A549 (cell line): ENCODE data around the gene PCTP.

Source experiments
- BHLHE40 ChIP-seq: IDR thresholded peaks from 2 replicates; pipeline ENCODE4 v1.6.1; 2012; ENCODE audit warnings: low read depth, low read length, inconsistent platforms
- CBX2 ChIP-seq: fragments of 200-600 bp; sonication (generic); IDR thresholded peaks from 2 replicates; pipeline ENCODE4 v1.6.1; 2016; ENCODE audit warnings: low read depth, mild to moderate bottlenecking, borderline replicate concordance
- CHD2 ChIP-seq: fragments of 150-350 bp; IDR thresholded peaks from 2 replicates; pipeline ENCODE4 v1.6.1; 2014; ENCODE audit warnings: low read length; ENCODE audit not compliant: partially characterized antibody
- CTCF ChIP-seq: fragments of >200 bp; sonication (Bioruptor Twin); formaldehyde crosslinking; IDR thresholded peaks from 3 replicates; pipeline ENCODE4 v1.5.1; 2016
- EP300 ChIP-seq, 2 experiments: fragments of >200 bp; sonication (Bioruptor Twin); formaldehyde crosslinking; IDR thresholded peaks; 2 replicates in 1 of 2; 3 replicates in 1 of 2; pipeline ENCODE4 v1.6.1; 2016 to 2017
- MYC ChIP-seq: IDR thresholded peaks from 2 replicates; pipeline ENCODE4 v1.6.1; 2012; ENCODE audit warnings: mild to moderate bottlenecking, inconsistent platforms, low read length, improper control_type of control experiment, borderline replicate concordance
- POLR2A ChIP-seq: IDR thresholded peaks from 2 replicates; pipeline ENCODE4 v1.6.1; 2012; ENCODE audit warnings: mild to moderate bottlenecking, low read length
- POLR2AphosphoS2 ChIP-seq: conservative IDR thresholded peaks from 2 replicates; pipeline ENCODE4 v1.6.1; 2012; ENCODE audit warnings: low read length, improper control_type of control experiment, inconsistent platforms
- RARB ChIP-seq: fragments of 250-450 bp; sonication (Bioruptor Pico); IDR thresholded peaks from 2 replicates; pipeline ENCODE4 v1.8.0; 2021; ENCODE audit warnings: mild to moderate bottlenecking, moderate library complexity
- SMC3 ChIP-seq: fragments of >200 bp; sonication (Bioruptor Twin); formaldehyde crosslinking; IDR thresholded peaks from 3 replicates; pipeline ENCODE4 v1.6.1; 2018; ENCODE audit warnings: inconsistent platforms
- SREBF2 ChIP-seq: fragments of 450-650 bp; IDR thresholded peaks from 2 replicates; pipeline ENCODE4 v1.6.1; 2014; ENCODE audit warnings: mild to moderate bottlenecking, moderate library complexity
- ZFP36 ChIP-seq: fragments of 450-650 bp; IDR thresholded peaks from 2 replicates; pipeline ENCODE4 v1.6.1; 2014; ENCODE audit warnings: borderline replicate concordance; ENCODE audit not compliant: partially characterized antibody
- TF ChIP-seq, protein P1 (sequence below): IDR thresholded peaks from 2 replicates; pipeline ENCODE4 v1.6.1; 2012
- TF ChIP-seq, protein P2 (sequence below): fragments of 200-600 bp; sonication (generic); IDR thresholded peaks from 2 replicates; pipeline ENCODE4 v1.6.1; 2016; ENCODE audit warnings: antibody characterized with exemption, mild to moderate bottlenecking, moderate library complexity

DNA sequence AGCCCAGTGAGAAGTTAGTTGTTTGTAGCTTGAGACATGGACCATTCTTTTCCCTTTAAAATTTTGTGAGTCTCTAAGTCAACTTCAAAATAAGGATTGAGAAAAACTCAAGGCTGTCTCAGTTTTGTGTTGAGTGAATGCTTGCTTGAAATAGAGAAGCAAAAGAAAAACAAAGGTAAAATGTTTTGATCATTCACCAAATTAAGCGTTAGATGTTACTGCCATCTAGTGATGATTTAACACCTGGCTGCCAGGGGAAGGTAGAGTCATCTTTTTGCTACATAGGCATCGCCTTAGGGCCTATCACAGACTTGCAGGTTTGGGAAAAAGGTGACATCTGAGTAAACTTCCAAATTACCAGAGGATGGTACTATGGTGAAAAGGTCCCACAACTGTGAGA lies 74.4 kb downstream of the PCTP start:
- peak; percentile 42 for TF ChIP-seq CTCF
- TF ChIP-seq SREBF2, result no peak
- no peak for TF ChIP-seq POLR2AphosphoS2
- TF ChIP-seq MYC, result no peak
- TF ChIP-seq BHLHE40, result no peak
- TF ChIP-seq, protein P1, sequence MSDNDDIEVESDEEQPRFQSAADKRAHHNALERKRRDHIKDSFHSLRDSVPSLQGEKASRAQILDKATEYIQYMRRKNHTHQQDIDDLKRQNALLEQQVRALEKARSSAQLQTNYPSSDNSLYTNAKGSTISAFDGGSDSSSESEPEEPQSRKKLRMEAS, result no peak
- TF ChIP-seq, protein P2, sequence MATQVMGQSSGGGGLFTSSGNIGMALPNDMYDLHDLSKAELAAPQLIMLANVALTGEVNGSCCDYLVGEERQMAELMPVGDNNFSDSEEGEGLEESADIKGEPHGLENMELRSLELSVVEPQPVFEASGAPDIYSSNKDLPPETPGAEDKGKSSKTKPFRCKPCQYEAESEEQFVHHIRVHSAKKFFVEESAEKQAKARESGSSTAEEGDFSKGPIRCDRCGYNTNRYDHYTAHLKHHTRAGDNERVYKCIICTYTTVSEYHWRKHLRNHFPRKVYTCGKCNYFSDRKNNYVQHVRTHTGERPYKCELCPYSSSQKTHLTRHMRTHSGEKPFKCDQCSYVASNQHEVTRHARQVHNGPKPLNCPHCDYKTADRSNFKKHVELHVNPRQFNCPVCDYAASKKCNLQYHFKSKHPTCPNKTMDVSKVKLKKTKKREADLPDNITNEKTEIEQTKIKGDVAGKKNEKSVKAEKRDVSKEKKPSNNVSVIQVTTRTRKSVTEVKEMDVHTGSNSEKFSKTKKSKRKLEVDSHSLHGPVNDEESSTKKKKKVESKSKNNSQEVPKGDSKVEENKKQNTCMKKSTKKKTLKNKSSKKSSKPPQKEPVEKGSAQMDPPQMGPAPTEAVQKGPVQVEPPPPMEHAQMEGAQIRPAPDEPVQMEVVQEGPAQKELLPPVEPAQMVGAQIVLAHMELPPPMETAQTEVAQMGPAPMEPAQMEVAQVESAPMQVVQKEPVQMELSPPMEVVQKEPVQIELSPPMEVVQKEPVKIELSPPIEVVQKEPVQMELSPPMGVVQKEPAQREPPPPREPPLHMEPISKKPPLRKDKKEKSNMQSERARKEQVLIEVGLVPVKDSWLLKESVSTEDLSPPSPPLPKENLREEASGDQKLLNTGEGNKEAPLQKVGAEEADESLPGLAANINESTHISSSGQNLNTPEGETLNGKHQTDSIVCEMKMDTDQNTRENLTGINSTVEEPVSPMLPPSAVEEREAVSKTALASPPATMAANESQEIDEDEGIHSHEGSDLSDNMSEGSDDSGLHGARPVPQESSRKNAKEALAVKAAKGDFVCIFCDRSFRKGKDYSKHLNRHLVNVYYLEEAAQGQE, result no peak
- no peak for TF ChIP-seq POLR2A
- TF ChIP-seq CBX2, result no peak
- no peak for TF ChIP-seq EP300 (IDR thresholded peaks at IDR 0.05)
- no peak for TF ChIP-seq RARB (CRISPR knock-in tag)
- no peak for TF ChIP-seq CHD2
- TF ChIP-seq SMC3, result peak; percentile 18; the same call in 1 of the 3 replicates
- TF ChIP-seq ZFP36, result no peak
